ENCODE results near the gene CDH13.

- TF ChIP-seq CTCF (conservative IDR thresholded peaks at IDR 0.05; ENCODE audit: low read length): no peak
- TF ChIP-seq EZH2phosphoT487 (IDR thresholded peaks at IDR 0.05; ENCODE audit: borderline replicate concordance, low read depth, low read length): no peak
These were observed 510.2 kb downstream of the CDH13 start for GRCh38 chr16:83136924-83137323.

Data from OCI-LY7 (cell line).